Prostate gland (tissue), 2 donors: ENCODE measurements around the gene KCNA4.

Experiments
- CTCF ChIP-seq, 4 experiments: fragments of 200-600 bp in 2 of 4; fragments of 450-650 bp in 2 of 4; sonication (generic) in 2 of 4; IDR thresholded peaks; 1 replicate in 3 of 4; 2 replicates in 1 of 4; pipeline ENCODE4 v1.5.1; 2016 to 2019; ENCODE audit warnings: antibody characterized with exemption in 4 of 4, mild to moderate bottlenecking in 2 of 4, moderate library complexity in 2 of 4
- POLR2AphosphoS5 ChIP-seq: sonication (generic); formaldehyde crosslinking; IDR thresholded peaks from one replicate; pipeline ENCODE4 v1.6.1; 2017; ENCODE audit warnings: antibody characterized with exemption

GRCh38 chr11:29978549-29978948 lies 38.3 kb downstream of the KCNA4 start:
- TF ChIP-seq CTCF (IDR thresholded peaks at IDR 0.05) (no peak), POLR2AphosphoS5 (no peak)
